ENCODE data around the gene PRM3. TPM values are rescaled to one million over a fixed set of nuclear protein-coding genes. Genes with fewer than 3 reads are reported as not detected.

PRM3 gene
- total RNA-seq, 1 experiment from 2014 or later: not detected

- H3K4me3 ChIP-seq: no peak overlapping the region
- no peak overlapping the region for H3K27ac ChIP-seq
- H3K36me3 ChIP-seq: no peaks in the 10 kb centered on the region
- no peak for DNase-seq (ENCODE audit: low read depth in 1 of 2, low spot score in 2 of 2)
- 0 out of 2 replicates have a peak, but pooled peaks cover 3% of the 10 kb centered on the region for H3K4me1 ChIP-seq (replicated peaks)
- H3K27me3 ChIP-seq (replicated peaks): no peaks in the 10 kb centered on the region
- H3K9me3 ChIP-seq (replicated peaks): no peaks in the 10 kb centered on the region
These were observed 42.0 kb downstream of the PRM3 start for GRCh38 chr16:11231367-11231970.

GRCh38 chr16:11229906-11230305 is 43.5 kb downstream of the PRM3 start:
- no peaks in the 10 kb centered on the region for H3K9me3 ChIP-seq (replicated peaks)
- H3K36me3 ChIP-seq: no peaks in the 10 kb centered on the region
- no peaks in the 10 kb centered on the region for H3K27me3 ChIP-seq (replicated peaks)
- 0 out of 2 replicates have a peak, but pooled peaks cover 3% of the 10 kb centered on the region for H3K4me1 ChIP-seq (replicated peaks)
- H3K27ac ChIP-seq: no peak overlapping the region
- DNase-seq (ENCODE audit: low read depth in 1 of 2, low spot score in 2 of 2): no peak
- no peak overlapping the region for H3K4me3 ChIP-seq

GRCh38 chr16:11229432-11229831 is 44.0 kb downstream of the PRM3 start:
- H3K27ac ChIP-seq: no peak overlapping the region
- no peak overlapping the region for H3K4me3 ChIP-seq
- H3K27me3 ChIP-seq (replicated peaks): no peaks in the 10 kb centered on the region
- no peak for DNase-seq (ENCODE audit: low read depth in 1 of 2, low spot score in 2 of 2)
- no peaks in the 10 kb centered on the region for H3K36me3 ChIP-seq
- H3K4me1 ChIP-seq (replicated peaks): 0 out of 2 replicates have a peak, but pooled peaks cover 3% of the 10 kb centered on the region
- H3K9me3 ChIP-seq (replicated peaks): no peaks in the 10 kb centered on the region

GRCh38 chr16:11225677-11226549 is 47.5 kb downstream of the PRM3 start:
- Histone ChIP-seq H3K36me3 (no peaks in the 10 kb centered on the region), H3K27me3 (replicated peaks) (no peaks in the 10 kb centered on the region), H3K4me3 (no peak overlapping the region), H3K27ac (no peak overlapping the region), H3K9me3 (replicated peaks) (no peaks in the 10 kb centered on the region), H3K4me1 (replicated peaks) (no peaks in the 10 kb centered on the region)
- DNase-seq (ENCODE audit: low read depth in 1 of 2, low spot score in 2 of 2): no peak

- Histone ChIP-seq H3K27ac (no peak overlapping the region), H3K36me3 (no peaks in the 10 kb centered on the region), H3K4me3 (no peak overlapping the region), H3K27me3 (replicated peaks) (no peaks in the 10 kb centered on the region), H3K4me1 (replicated peaks) (no peaks in the 10 kb centered on the region), H3K9me3 (replicated peaks) (no peaks in the 10 kb centered on the region)
- DNase-seq (ENCODE audit: low read depth in 1 of 2, low spot score in 2 of 2): no peak
These were observed 48.3 kb downstream of the PRM3 start for GRCh38 chr16:11224894-11225676.

- Histone ChIP-seq H3K27me3 (replicated peaks) (no peaks in the 10 kb centered on the region), H3K4me3 (no peak overlapping the region), H3K36me3 (no peaks in the 10 kb centered on the region), H3K4me1 (replicated peaks) (no peaks in the 10 kb centered on the region), H3K9me3 (replicated peaks) (no peaks in the 10 kb centered on the region), H3K27ac (no peak overlapping the region)
- no peak for DNase-seq (ENCODE audit: low read depth in 1 of 2, low spot score in 2 of 2)
These were observed 49.1 kb downstream of the PRM3 start for GRCh38 chr16:11224096-11224893.

Other genes starting within 250 kb of the PRM3 start
- 8.1 and 9.0 TPM in 2 replicates for gene SOCS1, start 17.4 kb downstream of the PRM3 start, total RNA-seq (2014; rRNA removed; shearing (Covaris generic))
- 0.31 TPM in 1 of 2 replicates, not detected in the other for gene TNP2, start 4.3 kb downstream of the PRM3 start, total RNA-seq (2014; rRNA removed; shearing (Covaris generic))
- not detected in 2 replicates for gene PRM2, start 2.9 kb upstream of the PRM3 start, total RNA-seq (2014; rRNA removed; shearing (Covaris generic))
- not detected in 2 replicates for gene PRM1, start 7.7 kb upstream of the PRM3 start, total RNA-seq (2014; rRNA removed; shearing (Covaris generic))
- gene RMI2, start 71.8 kb upstream of the PRM3 start, total RNA-seq (2014; rRNA removed; shearing (Covaris generic)): 29.1 and 36.8 TPM in 2 replicates